Mononuclear cell (primary cell): Measurements from ENCODE around the gene AK8. TPM values are rescaled to one million over a fixed set of nuclear protein-coding genes. Genes with fewer than 3 reads are reported as not detected.
"Not testable (repeated sequence)": the region's sequence is repeated elsewhere in the genome, so short reads cannot be mapped to it uniquely, and the experiment has no call there.

ENCODE experiments used
- H3K27me3 ChIP-seq: 2 replicates; pipeline ENCODE4 v1.6.0; 2011; ENCODE audit warnings: low read length, control low read depth; ENCODE audit not compliant: insufficient read depth
- H3K4me1 ChIP-seq: 2 replicates; pipeline ENCODE4 v1.5.1; 2011; ENCODE audit warnings: mild to moderate bottlenecking, low read length, control low read depth; ENCODE audit not compliant: insufficient read depth
- H3K4me3 ChIP-seq: 2 replicates; pipeline ENCODE4 v1.5.1; 2011; ENCODE audit warnings: mild to moderate bottlenecking, low read length, moderate library complexity
- H3K9me3 ChIP-seq: 2 replicates; pipeline ENCODE4 v1.5.1; 2011; ENCODE audit warnings: low read depth, mild to moderate bottlenecking, control low read depth, low read length
- total RNA-seq: library from RNA; depleted of rRNA; stranded (reverse); fragments of >200 nt; gene quantifications from one replicate; pipeline ENCODE4 v1.2.3, GENCODE V29; 2012

The AK8 gene
- total RNA-seq, 1 donor: 0.63 TPM

DNA sequence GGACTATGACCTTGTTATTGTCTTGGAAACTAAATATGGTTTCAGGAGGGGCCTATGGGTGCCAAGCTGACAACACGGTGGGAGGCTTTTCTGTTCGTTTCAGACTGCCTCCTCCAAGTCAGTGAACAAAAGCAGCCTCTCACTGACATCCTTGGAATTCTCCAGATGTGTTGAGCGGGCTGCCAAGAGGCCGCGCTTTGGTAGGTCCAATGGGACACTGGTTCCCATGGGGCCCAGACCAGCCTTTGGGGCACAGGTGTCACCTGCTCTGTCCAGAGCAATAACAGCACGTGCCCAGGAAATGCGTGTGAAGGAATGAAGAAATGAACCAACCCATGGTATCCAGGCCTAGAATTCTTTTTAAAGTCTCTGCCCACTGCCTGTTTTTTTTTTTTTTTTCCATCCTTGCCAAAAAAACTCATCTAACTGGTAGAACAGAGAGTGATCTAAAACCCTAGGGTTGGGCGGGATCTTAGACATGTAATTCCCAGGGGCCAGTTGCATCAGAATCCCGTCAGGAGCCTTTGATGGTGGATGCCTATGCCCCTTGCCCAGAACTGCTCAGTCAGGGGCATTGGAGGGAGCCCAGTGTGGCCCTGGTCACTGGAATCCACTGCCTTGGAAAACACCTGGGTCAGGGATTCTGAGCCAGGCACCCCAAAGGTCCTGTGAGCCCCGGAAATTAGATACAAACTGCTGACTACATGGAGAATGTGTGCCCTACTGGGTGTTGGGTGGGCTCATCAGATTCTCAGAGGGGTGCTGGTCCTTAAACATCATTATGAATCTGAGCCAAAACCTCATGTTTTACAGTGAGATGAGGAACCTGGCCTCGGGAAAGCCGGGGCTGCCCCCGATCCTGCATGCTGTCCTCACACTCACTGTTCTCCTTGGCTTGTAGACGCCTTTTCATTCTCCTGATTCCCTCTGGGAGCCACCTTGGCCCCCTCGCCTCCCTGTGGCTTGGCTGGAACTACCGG is 147.7 kb downstream of the AK8 start:
- Histone ChIP-seq H3K4me3 (no peak overlapping the region), H3K9me3 (no peaks in the 10 kb centered on the region), H3K27me3 (no peaks in the 10 kb centered on the region), H3K4me1 (no peaks in the 10 kb centered on the region)

DNA sequence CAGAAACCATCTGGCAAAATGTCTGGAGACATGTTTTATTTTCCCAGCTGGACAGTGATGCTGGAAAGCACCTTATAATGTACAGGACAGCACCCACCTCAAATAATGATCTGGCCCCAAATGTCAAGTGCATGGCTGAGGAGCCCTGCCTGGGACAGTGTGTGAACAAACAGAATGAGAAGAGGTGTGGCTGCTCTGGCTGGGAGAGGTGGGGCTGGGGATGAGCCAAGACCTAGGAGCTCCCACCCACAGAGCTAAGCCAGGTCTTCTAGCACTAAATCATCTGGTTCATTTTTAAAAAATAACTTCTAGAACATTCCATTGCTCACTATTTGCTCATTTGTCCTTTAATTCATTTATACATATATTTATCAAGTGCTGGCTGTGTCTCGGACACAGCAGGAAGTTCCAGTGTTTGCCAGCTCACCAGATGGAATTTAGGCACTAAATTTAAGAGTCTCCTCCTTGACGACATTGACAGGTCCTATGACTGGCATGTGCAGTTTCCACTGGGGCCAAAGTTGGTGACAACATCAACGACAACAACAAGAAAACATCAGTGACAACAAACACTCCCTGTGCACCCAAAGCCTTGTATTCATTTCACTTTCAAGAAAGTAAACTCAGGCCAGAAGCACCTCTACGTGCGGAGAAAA is 148.7 kb downstream of the AK8 start:
- no peaks in the 10 kb centered on the region for H3K4me1 ChIP-seq
- H3K4me3 ChIP-seq: no peak overlapping the region
- H3K27me3 ChIP-seq: no peaks in the 10 kb centered on the region
- H3K9me3 ChIP-seq: no peaks in the 10 kb centered on the region

DNA sequence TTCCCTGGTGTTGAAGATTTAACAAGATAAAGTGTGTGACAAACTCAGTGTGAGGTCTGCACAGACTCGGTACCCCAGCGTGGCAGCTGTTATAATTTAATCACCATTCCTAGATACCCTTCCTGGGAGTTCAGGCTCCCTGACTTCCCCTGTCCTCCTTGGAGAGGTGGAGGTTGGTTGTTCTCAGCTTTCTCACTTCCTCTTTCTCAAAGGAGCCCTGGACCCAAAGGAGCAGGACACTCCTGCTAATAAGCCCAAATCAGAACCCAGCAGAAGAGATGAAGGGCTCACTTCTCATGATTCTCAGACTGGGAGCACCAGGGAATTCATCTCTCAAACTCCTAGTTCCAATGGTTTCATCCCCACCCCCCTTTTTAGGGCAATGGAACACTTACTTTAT is 149.6 kb downstream of the AK8 start:
- Histone ChIP-seq H3K9me3 (no peaks in the 10 kb centered on the region), H3K4me1 (no peaks in the 10 kb centered on the region), H3K27me3 (no peaks in the 10 kb centered on the region), H3K4me3 (no peak overlapping the region)

DNA sequence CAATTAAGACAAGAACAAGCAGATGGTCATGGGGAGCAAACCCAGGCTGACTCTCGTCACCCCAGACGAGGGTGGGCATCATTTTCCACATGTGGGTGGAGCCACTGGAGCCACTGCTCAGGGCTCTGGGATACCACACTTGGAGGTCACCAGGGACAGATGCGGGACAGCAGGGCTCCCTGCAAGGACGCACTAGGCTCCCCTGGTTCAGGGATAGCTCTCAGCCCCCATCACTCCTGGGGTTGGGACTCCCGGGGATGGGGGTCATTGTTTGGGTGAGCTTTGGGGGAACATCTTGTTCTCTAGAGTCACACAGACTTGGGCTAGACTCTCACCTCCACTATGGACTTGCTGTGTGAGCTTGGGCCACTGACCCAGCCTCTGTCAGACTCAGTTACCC is 150.0 kb downstream of the AK8 start:
- no peaks in the 10 kb centered on the region for H3K9me3 ChIP-seq
- H3K4me1 ChIP-seq: no peaks in the 10 kb centered on the region
- H3K4me3 ChIP-seq: no peak overlapping the region
- H3K27me3 ChIP-seq: no peaks in the 10 kb centered on the region

DNA sequence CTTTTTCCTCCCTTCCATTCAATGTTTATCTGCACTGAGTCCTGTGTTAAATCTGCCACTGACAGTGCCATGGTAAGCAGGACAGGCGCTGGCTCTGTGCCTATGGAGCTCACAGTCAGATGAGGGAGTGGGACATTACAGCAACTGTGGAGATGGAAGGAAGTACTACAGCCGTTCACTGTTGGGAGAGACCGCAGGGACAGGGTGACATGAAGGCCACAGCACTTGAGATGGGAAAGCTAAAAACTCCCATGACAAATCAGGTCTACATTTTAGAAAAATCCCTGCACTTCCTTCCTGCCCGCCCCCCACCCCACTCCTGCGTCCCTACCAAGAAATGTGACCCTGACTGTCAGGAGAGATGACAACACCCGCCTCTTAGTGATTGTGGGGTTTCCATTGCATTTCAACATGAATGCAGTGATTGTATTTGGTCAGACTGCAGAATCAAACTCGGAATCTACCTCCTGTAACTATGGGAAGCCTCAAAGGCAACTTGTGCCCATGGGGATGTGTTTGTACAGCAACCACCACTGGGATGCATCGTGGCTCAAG is 151.4 kb downstream of the AK8 start:
- Histone ChIP-seq H3K27me3 (no peaks in the 10 kb centered on the region), H3K4me1 (no peaks in the 10 kb centered on the region), H3K9me3 (no peaks in the 10 kb centered on the region), H3K4me3 (no peak overlapping the region)

DNA sequence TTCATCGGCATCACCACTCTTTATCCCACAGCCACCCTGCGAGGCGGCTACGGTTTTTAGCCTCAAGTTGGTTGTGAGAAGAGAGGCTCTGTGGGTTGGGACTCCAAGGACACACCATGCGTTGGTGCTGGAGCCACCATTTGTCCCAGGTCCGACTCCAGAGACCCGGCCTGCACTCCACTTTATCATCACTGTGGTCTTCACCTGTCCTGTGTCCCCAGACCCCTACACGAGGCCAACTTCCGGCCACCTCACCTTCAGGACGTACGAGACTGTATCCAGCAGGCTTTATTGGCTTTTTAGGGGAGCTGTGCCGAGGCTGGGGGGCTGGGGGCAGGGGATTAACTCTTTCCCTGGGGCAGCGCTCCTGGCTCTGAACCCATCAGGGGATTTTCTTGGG is 152.8 kb downstream of the AK8 start:
- no peaks in the 10 kb centered on the region for H3K9me3 ChIP-seq
- no peak overlapping the region for H3K4me3 ChIP-seq
- no peaks in the 10 kb centered on the region for H3K27me3 ChIP-seq
- H3K4me1 ChIP-seq: no peaks in the 10 kb centered on the region

DNA sequence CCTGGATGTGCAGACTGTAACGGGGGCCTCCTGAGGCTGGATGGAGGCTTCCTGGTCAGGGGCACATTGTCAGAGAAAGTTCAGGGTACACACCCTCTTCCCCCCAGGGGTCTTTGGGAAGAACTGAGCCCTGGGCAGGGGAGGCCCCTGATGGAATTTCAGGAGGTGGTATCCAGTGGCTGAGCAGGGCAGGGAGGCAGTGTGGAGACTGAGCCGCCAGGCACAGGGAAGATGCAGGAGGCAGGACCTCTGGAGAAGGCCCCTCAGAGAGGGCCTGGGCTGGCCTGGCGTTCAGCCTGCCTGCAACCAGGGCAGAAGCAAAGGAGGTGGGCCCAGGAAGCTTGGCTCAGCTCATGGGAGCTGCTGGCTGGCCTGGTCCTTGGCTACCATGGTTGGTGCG is 154.3 kb downstream of the AK8 start:
- no peak overlapping the region for H3K4me3 ChIP-seq
- H3K9me3 ChIP-seq: no peaks in the 10 kb centered on the region
- no peaks in the 10 kb centered on the region for H3K27me3 ChIP-seq
- no peaks in the 10 kb centered on the region for H3K4me1 ChIP-seq

DNA sequence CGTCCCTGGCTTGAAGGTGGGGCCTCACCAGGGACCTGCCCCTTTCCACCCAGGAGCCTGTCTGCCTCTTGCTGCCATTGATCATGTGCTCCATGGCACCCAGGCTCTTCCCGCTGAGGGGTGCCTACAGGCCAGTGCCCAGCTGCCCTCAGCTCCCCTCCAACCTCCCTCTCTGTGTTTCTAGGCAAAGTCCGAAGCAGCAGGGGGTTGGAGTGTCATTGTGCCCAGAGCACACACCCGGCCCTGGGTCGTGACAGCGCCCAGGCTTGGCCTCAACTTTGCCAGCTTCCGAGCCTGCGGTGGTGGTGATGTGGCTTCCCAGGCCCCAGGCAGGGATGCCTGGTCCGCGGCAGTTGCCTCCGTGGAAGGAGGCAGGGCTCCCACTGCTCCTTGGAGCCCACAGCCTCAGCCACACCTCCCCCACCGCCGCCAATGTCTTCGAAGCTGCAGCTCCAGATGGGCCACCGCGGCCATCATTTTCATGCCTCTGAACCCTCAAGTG is 155.5 kb downstream of the AK8 start:
- Histone ChIP-seq H3K9me3 (no peaks in the 10 kb centered on the region), H3K4me1 (no peaks in the 10 kb centered on the region), H3K4me3 (no peak overlapping the region), H3K27me3 (peaks cover 4% of the 10 kb centered on the region)

DNA sequence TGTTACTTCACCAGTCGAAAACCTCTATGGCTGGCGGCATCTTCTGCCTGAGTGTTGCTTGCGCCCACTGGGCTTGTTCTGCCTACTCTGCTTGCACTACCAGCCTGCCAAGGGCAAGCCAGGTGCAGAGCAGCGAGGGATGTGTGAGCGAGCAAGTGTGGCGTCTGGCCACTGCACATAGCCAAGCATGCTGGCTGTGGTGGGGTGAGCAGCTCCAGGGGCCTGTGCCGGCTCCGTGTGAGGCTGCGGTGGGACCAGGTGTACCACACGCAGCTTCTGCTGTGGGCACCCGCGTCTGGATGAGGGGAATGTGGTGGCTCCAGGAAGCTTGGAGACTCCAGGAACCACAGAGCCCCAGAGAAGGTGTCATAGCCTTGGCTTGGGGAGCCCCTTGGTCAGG is 156.4 kb downstream of the AK8 start:
- Histone ChIP-seq H3K4me3 (no peak overlapping the region), H3K9me3 (no peaks in the 10 kb centered on the region), H3K4me1 (no peaks in the 10 kb centered on the region), H3K27me3 (peaks cover 6% of the 10 kb centered on the region)

DNA sequence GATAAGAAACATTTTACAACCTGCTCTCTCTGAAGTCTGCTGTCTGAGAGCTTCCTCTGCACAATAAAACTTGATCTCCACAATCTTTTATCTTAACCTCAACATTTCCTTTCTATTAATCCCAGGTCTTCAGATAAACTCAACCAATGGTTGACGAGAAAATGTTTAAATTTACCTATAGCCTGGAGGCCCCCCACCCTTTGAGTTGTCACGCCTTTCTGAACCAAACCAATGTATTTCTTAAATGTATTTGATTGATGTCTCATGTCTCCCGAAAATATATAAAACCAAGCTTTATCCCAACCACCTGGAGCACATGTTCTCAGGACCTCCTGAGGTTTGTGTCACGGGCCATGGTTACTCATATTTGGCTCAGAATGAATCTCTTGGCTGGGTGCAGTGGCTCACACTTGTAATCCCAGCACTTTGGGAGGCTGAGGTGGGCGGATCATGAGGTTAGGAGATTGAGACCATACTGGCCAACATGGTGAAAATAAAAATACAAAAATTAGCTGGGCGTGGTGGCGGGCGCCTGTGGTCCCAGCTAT is 159.6 kb downstream of the AK8 start:
- not testable (repeated sequence) for H3K4me3 ChIP-seq, H3K27me3 ChIP-seq, H3K9me3 ChIP-seq, H3K4me1 ChIP-seq

DNA sequence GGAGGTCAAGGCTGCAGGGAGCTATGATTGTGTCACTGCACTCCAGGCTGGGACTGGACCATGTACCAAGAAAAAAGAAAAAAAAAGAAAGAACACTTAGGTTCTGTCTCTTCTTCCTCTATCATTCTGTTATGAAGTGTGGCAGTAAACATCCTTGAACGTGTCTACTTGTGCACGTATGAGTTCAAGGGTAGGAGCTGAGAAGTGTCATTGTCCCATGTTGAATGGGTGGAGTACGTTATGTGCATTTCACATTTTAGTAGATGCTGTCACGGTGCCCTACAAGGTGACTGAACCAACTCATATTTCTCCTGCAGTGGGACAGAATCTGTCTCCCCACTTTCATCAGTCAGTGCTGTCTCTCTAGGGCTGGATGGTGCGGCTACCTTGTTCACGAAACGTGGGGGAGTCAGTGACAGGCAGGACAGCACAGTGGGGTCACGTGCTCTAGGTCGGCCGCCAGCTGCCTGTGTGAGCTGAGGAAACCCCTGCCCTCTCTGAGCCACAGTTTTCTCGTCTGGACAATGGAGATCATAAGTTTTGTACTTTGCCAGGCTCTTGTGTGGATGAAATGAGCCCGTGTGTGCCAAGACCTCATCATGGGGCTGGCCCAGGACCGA is 160.6 kb downstream of the AK8 start:
- no peak overlapping the region for H3K4me3 ChIP-seq
- no peaks in the 10 kb centered on the region for H3K4me1 ChIP-seq
- H3K9me3 ChIP-seq: no peaks in the 10 kb centered on the region
- H3K27me3 ChIP-seq: peaks cover 9% of the 10 kb centered on the region

DNA sequence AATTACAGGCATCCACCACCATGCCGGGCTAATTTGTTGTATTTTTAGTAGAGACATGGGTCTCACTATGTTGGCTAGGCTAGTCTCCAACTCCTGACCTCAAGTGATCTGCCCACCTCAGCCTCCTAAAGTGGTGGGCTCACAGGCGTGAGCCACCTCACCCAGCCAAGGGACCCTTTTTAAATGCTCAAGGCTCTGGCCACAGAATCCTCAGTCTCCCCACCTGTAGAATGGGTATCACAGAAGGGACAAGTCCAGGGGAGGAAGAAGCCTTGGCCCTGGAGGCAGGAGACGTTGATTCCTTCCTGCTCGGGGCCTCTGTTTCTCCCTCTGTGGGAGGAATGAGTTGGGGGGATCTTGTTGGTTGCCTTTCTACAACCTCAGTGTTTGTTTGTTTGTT is 162.1 kb downstream of the AK8 start:
- H3K9me3 ChIP-seq: no peaks in the 10 kb centered on the region
- peaks cover 9% of the 10 kb centered on the region for H3K27me3 ChIP-seq
- no peaks in the 10 kb centered on the region for H3K4me1 ChIP-seq
- H3K4me3 ChIP-seq: no peak overlapping the region

DNA sequence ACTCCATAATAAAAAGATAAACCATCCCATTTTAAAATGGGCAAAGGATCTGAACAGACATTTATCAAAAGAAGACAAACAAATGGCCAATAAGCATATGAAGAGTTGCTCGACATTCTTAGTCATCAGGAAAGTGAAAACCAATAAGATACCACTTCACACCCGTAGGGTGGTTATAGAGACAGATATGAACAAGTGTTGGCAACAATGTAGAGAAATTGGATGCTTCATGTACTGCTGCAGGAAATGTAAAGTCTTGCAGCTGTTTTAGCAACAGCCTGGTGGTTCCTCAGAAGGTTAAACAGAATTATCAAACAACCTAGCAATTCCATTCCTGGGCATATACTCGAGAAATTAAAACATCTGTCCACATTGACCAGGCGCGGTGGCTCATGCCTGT is 165.3 kb downstream of the AK8 start:
- H3K9me3 ChIP-seq: no peaks in the 10 kb centered on the region
- H3K4me3 ChIP-seq: no peak overlapping the region
- peaks cover 7% of the 10 kb centered on the region for H3K27me3 ChIP-seq
- H3K4me1 ChIP-seq: no peaks in the 10 kb centered on the region

DNA sequence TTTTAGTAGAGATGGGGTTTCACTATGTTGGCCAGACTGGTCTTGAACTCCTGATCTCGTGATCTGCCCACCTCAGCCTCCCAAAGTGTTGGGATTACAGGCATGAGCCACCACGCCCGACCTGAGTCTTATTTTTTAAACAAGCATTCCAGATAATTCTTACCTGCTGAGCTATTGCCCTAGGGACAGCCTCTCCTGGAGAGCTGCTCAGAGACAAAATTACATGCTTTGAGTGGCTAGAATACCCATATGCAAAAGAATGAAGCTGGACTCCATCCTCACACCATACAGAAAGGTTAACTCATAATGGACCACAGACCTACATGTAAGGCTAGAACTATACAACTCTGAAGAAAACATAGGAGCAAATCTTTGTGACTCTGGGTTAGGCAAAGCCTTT is 166.2 kb downstream of the AK8 start:
- Histone ChIP-seq H3K9me3 (no peaks in the 10 kb centered on the region), H3K4me3 (no peak overlapping the region), H3K27me3 (peaks cover 3% of the 10 kb centered on the region), H3K4me1 (no peaks in the 10 kb centered on the region)

DNA sequence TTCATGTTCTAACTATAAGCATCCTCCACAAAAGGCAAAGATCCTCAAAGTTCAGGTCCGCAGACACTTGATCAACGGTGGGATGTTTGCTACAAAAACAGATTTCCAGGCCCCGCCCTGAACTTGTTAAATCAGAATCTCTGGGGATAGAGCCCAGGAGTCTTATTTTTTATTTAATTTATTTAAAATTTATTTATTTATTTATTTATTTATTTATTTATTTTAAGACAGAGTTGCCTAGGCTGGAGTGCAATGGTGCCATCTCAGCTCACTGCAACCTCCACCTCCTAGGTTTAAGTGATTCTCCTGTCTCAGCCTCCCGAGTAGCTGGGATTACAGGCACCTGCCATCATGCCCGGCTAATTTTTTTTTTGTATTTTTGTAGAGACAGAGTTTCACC is 166.9 kb downstream of the AK8 start:
- not testable (repeated sequence) for H3K4me3 ChIP-seq, H3K4me1 ChIP-seq, H3K9me3 ChIP-seq, H3K27me3 ChIP-seq
